Measurements from ENCODE around the gene PIK3R1.

The PIK3R1 gene

GRCh38 chr5:68254810-68255209 is 39.3 kb downstream of the PIK3R1 start:
- no peaks in the 10 kb centered on the region for H3K27me3 ChIP-seq (ENCODE audit: control insufficient read depth, insufficient read depth, low read length)
- H3K4me1 ChIP-seq (ENCODE audit: control insufficient read depth, low read depth, low read length) = peaks cover 24% of the 10 kb centered on the region
- H3K27ac ChIP-seq (ENCODE audit: low read length) = no peak overlapping the region
- H3K36me3 ChIP-seq (ENCODE audit: control insufficient read depth, low read depth, low read length) = no peaks in the 10 kb centered on the region
- no peaks in the 10 kb centered on the region for H3K9me3 ChIP-seq (ENCODE audit: control insufficient read depth, low read depth, low read length)
- no peak overlapping the region for H3K9ac ChIP-seq (ENCODE audit: low read length)
- H3K4me3 ChIP-seq (ENCODE audit: low read length) = no peak overlapping the region

DNA sequence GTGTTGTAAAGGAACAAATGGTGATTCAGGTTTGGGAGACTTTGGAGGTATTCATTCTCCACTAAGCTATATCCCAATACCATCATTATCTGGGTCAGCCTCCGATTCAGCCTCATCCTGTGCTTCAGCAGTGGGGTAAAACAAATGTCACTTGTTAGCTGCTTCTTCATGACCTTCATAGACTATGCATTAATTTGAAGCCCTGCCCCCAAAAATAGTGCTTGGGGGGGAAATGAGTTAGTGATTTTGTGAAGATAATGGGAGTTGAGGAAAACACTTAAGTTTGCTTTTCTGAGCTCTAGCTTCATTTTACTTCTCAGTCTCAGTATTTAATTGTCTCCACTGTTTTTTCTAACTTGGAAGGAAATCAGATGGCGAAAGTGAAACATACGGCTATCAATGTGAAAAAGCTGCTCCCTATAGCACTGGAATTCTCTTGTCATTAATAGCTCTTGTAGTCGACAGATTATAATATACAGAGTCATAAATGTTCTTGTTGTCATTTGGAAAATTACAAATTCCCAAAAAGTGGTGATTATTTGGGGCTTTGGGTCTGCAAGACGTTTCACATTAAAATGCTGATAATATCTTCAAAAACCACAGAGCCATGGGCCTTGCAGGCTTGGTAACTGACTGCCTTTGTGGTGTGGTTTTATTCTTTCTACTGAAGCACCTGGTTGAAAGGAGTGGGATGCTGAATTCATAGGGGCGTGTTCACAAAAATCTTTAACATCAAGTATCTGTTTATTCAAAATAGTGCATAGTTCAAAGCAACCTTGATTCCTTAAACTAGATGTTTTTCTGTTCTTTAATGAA is 40.0 kb downstream of the PIK3R1 start:
- H3K27ac ChIP-seq (ENCODE audit: low read length) = no peak overlapping the region
- H3K9ac ChIP-seq (ENCODE audit: low read length) = no peak overlapping the region
- peaks cover 19% of the 10 kb centered on the region for H3K4me1 ChIP-seq (ENCODE audit: control insufficient read depth, low read depth, low read length)
- no peaks in the 10 kb centered on the region for H3K36me3 ChIP-seq (ENCODE audit: control insufficient read depth, low read depth, low read length)
- H3K27me3 ChIP-seq (ENCODE audit: control insufficient read depth, insufficient read depth, low read length) = no peaks in the 10 kb centered on the region
- H3K4me3 ChIP-seq (ENCODE audit: low read length) = no peak overlapping the region
- H3K9me3 ChIP-seq (ENCODE audit: control insufficient read depth, low read depth, low read length) = no peaks in the 10 kb centered on the region

GRCh38 chr5:68257210-68257609 is 41.7 kb downstream of the PIK3R1 start:
- Histone ChIP-seq H3K27me3 (ENCODE audit: control insufficient read depth, insufficient read depth, low read length) (no peaks in the 10 kb centered on the region), H3K9ac (ENCODE audit: low read length) (no peak overlapping the region), H3K4me1 (ENCODE audit: control insufficient read depth, low read depth, low read length) (peaks cover 4% of the 10 kb centered on the region)

GRCh38 chr5:68258531-68258930 is 43.0 kb downstream of the PIK3R1 start:
- Histone ChIP-seq H3K4me3 (ENCODE audit: low read length) (no peak overlapping the region), H3K4me1 (ENCODE audit: control insufficient read depth, low read depth, low read length) (no peaks in the 10 kb centered on the region), H3K9ac (ENCODE audit: low read length) (no peak overlapping the region), H3K27ac (ENCODE audit: low read length) (no peak overlapping the region), H3K27me3 (ENCODE audit: control insufficient read depth, insufficient read depth, low read length) (no peaks in the 10 kb centered on the region), H3K9me3 (ENCODE audit: control insufficient read depth, low read depth, low read length) (no peaks in the 10 kb centered on the region), H3K36me3 (ENCODE audit: control insufficient read depth, low read depth, low read length) (no peaks in the 10 kb centered on the region)

More at GRCh38 chr5:68257210-68257609, 41.7 kb downstream of the PIK3R1 start:
- Histone ChIP-seq H3K4me3 (ENCODE audit: low read length) (no peak overlapping the region), H3K9me3 (ENCODE audit: control insufficient read depth, low read depth, low read length) (no peaks in the 10 kb centered on the region), H3K36me3 (ENCODE audit: control insufficient read depth, low read depth, low read length) (no peaks in the 10 kb centered on the region), H3K27ac (ENCODE audit: low read length) (no peak overlapping the region)

DNA sequence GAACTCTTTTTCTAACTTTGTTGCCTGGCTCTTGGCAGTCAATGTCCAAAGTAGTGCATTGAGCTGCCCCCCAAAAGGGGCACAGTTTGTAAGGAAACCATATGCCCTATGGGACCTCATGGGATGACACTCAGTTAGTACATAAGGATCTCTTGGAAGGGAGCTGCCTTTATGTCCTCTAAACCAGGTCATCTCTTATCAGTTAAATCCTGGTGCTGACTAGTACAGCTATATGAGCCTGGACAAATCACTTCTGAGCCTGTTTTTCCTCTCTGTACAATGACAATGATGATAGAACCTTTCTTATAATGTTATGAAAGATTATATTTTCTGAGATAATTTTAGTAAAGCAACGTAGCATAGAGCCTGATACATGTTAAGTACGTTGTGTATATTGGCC is 44.1 kb downstream of the PIK3R1 start:
- Histone ChIP-seq H3K27ac (ENCODE audit: low read length) (no peak overlapping the region), H3K4me1 (ENCODE audit: control insufficient read depth, low read depth, low read length) (no peaks in the 10 kb centered on the region), H3K9ac (ENCODE audit: low read length) (no peak overlapping the region), H3K36me3 (ENCODE audit: control insufficient read depth, low read depth, low read length) (no peaks in the 10 kb centered on the region), H3K4me3 (ENCODE audit: low read length) (no peak overlapping the region), H3K27me3 (ENCODE audit: control insufficient read depth, insufficient read depth, low read length) (no peaks in the 10 kb centered on the region), H3K9me3 (ENCODE audit: control insufficient read depth, low read depth, low read length) (no peaks in the 10 kb centered on the region)

GRCh38 chr5:68260467-68260866 is 44.9 kb downstream of the PIK3R1 start:
- Histone ChIP-seq H3K4me3 (ENCODE audit: low read length) (no peak overlapping the region), H3K27ac (ENCODE audit: low read length) (no peak overlapping the region), H3K27me3 (ENCODE audit: control insufficient read depth, insufficient read depth, low read length) (no peaks in the 10 kb centered on the region), H3K9me3 (ENCODE audit: control insufficient read depth, low read depth, low read length) (no peaks in the 10 kb centered on the region), H3K36me3 (ENCODE audit: control insufficient read depth, low read depth, low read length) (no peaks in the 10 kb centered on the region), H3K9ac (ENCODE audit: low read length) (no peak overlapping the region), H3K4me1 (ENCODE audit: control insufficient read depth, low read depth, low read length) (no peaks in the 10 kb centered on the region)

DNA sequence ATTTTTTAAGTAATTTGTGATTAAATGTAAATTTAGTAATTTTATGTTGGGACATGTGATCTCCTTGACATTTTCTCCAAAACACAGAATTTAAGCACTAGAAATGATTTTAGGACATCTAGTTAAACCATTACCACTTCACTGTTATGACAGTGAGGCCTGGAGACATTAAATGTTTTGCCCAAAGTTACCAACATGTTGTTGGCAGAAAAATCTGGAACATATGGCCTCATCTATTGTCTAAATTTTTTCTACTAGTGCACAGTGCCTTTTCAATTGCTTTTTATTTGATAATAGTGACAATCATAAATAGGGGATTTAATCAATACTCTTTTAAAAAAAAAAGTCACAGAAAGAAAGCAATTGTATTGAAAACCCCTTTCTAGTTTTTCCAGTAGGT is 45.6 kb downstream of the PIK3R1 start:
- no peak overlapping the region for H3K4me3 ChIP-seq (ENCODE audit: low read length)
- no peaks in the 10 kb centered on the region for H3K36me3 ChIP-seq (ENCODE audit: control insufficient read depth, low read depth, low read length)
- no peak overlapping the region for H3K27ac ChIP-seq (ENCODE audit: low read length)
- H3K9ac ChIP-seq (ENCODE audit: low read length) = no peak overlapping the region
- H3K27me3 ChIP-seq (ENCODE audit: control insufficient read depth, insufficient read depth, low read length) = no peaks in the 10 kb centered on the region
- H3K4me1 ChIP-seq (ENCODE audit: control insufficient read depth, low read depth, low read length) = no peaks in the 10 kb centered on the region
- H3K9me3 ChIP-seq (ENCODE audit: control insufficient read depth, low read depth, low read length) = no peaks in the 10 kb centered on the region

GRCh38 chr5:68261569-68262065 is 46.1 kb downstream of the PIK3R1 start:
- no peaks in the 10 kb centered on the region for H3K27me3 ChIP-seq (ENCODE audit: control insufficient read depth, insufficient read depth, low read length)
- H3K36me3 ChIP-seq (ENCODE audit: control insufficient read depth, low read depth, low read length) = no peaks in the 10 kb centered on the region
- no peak overlapping the region for H3K9ac ChIP-seq (ENCODE audit: low read length)
- H3K4me1 ChIP-seq (ENCODE audit: control insufficient read depth, low read depth, low read length) = no peaks in the 10 kb centered on the region
- no peak overlapping the region for H3K27ac ChIP-seq (ENCODE audit: low read length)
- H3K4me3 ChIP-seq (ENCODE audit: low read length) = no peak overlapping the region
- no peaks in the 10 kb centered on the region for H3K9me3 ChIP-seq (ENCODE audit: control insufficient read depth, low read depth, low read length)

- Histone ChIP-seq H3K27me3 (ENCODE audit: control insufficient read depth, insufficient read depth, low read length) (no peaks in the 10 kb centered on the region), H3K27ac (ENCODE audit: low read length) (no peak overlapping the region)
Measured at GRCh38 chr5:68264024-68264956, 48.7 kb downstream of the PIK3R1 start.

DNA sequence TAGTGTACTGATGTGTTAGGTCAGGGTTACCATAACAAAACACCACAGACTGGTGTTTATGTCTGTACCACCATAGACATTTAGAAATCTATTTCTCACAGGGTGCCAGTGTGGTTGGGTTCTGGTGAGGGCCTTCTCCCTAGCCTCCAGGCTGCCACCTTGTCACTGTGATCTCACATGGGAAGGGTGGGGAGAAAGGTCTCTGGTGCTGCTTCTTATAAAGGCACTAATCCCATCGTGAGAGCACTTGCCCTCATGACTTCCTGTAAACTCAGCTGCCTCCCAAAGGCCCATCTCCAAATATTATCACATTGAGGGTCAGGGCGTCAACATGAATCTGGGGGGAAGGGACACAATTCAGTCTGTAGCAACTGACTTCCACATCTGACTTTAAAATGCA is 49.8 kb downstream of the PIK3R1 start:
- H3K9me3 ChIP-seq (ENCODE audit: control insufficient read depth, low read depth, low read length) = no peaks in the 10 kb centered on the region
- no peaks in the 10 kb centered on the region for H3K4me1 ChIP-seq (ENCODE audit: control insufficient read depth, low read depth, low read length)
- no peaks in the 10 kb centered on the region for H3K27me3 ChIP-seq (ENCODE audit: control insufficient read depth, insufficient read depth, low read length)
- H3K4me3 ChIP-seq (ENCODE audit: low read length) = no peak overlapping the region
- no peak overlapping the region for H3K9ac ChIP-seq (ENCODE audit: low read length)
- no peaks in the 10 kb centered on the region for H3K36me3 ChIP-seq (ENCODE audit: control insufficient read depth, low read depth, low read length)
- H3K27ac ChIP-seq (ENCODE audit: low read length) = no peak overlapping the region

More at GRCh38 chr5:68264024-68264956, 48.7 kb downstream of the PIK3R1 start:
- no peak overlapping the region for H3K9ac ChIP-seq (ENCODE audit: low read length)
- H3K9me3 ChIP-seq (ENCODE audit: control insufficient read depth, low read depth, low read length) = no peaks in the 10 kb centered on the region
- H3K36me3 ChIP-seq (ENCODE audit: control insufficient read depth, low read depth, low read length) = no peaks in the 10 kb centered on the region
- no peaks in the 10 kb centered on the region for H3K4me1 ChIP-seq (ENCODE audit: control insufficient read depth, low read depth, low read length)
- H3K4me3 ChIP-seq (ENCODE audit: low read length) = no peak overlapping the region

DNA sequence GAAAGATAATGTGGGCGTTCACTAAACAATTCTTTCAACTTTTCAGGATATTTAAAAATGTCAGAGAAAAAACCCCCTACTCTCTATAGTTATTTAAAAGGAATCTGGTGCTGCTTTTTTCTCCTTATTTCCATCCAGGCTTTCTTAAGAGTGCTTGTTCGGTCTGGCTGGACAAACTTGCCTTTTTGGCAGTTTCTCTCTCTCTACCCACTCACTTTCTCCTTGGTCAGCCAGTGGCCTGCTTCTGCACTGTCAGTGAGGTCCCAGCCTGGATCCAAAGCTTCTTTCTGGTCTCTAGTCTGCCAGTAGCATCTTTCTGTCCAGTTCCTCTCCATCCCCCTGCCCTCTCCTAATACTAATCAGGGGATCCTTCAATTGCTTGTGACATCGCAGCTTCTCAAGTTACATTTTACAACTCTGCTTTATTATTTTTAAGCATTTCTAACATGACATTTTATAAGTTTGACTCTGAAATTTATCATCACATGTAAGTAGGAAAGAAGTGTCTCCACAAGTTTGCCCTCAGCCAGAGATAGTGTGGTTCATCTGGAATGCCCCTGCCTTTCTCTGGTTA is 50.4 kb downstream of the PIK3R1 start:
- H3K4me3 ChIP-seq (ENCODE audit: low read length) = no peak overlapping the region
- no peak overlapping the region for H3K27ac ChIP-seq (ENCODE audit: low read length)
- H3K27me3 ChIP-seq (ENCODE audit: control insufficient read depth, insufficient read depth, low read length) = no peaks in the 10 kb centered on the region
- no peak overlapping the region for H3K9ac ChIP-seq (ENCODE audit: low read length)
- H3K9me3 ChIP-seq (ENCODE audit: control insufficient read depth, low read depth, low read length) = no peaks in the 10 kb centered on the region
- no peaks in the 10 kb centered on the region for H3K4me1 ChIP-seq (ENCODE audit: control insufficient read depth, low read depth, low read length)
- no peaks in the 10 kb centered on the region for H3K36me3 ChIP-seq (ENCODE audit: control insufficient read depth, low read depth, low read length)

All from iPS-18a (cell line).